Measurements from ENCODE around the gene VWC2. TPM values are rescaled to one million over a fixed set of nuclear protein-coding genes. Genes with fewer than 3 reads are reported as not detected.

Gene VWC2
- polyA plus RNA-seq, 1 experiment, result not detected

- ChIA-PET CTCF (no interaction called here), POLR2A (no interaction called here)
- Histone ChIP-seq H3K27me3 (ENCODE audit: control insufficient read depth, insufficient read depth, low read length) (no peaks in the 10 kb centered on the region), H3K27ac (ENCODE audit: low read depth, low read length) (no peak overlapping the region), H3K9me3 (ENCODE audit: control insufficient read depth, insufficient read depth, low read length) (peaks cover 26% of the 10 kb centered on the region), H3K4me3 (ENCODE audit: low read depth, low read length) (no peak overlapping the region)
- no peak for DNase-seq (ENCODE audit: low read depth, low spot score)
- TF ChIP-seq CTCF (IDR thresholded peaks at IDR 0.05; ENCODE audit: low read depth, low read length), result no peak
Measured at GRCh38 chr7:49885593-49886285, 112.3 kb downstream of the VWC2 start.

GRCh38 chr7:49892481-49892880, 119.0 kb downstream of the VWC2 start:
- DNase-seq (ENCODE audit: low read depth, low spot score), result no peak
- H3K4me3 ChIP-seq (ENCODE audit: low read depth, low read length), result no peak overlapping the region
- ChIA-PET POLR2A (no interaction called here), CTCF (no interaction called here)
- no peak for TF ChIP-seq CTCF (IDR thresholded peaks at IDR 0.05; ENCODE audit: low read depth, low read length)
- H3K27ac ChIP-seq (ENCODE audit: low read depth, low read length), result no peak overlapping the region
- no peaks in the 10 kb centered on the region for H3K27me3 ChIP-seq (ENCODE audit: control insufficient read depth, insufficient read depth, low read length)
- H3K9me3 ChIP-seq (ENCODE audit: control insufficient read depth, insufficient read depth, low read length), result peaks cover 19% of the 10 kb centered on the region

- TF ChIP-seq CTCF (IDR thresholded peaks at IDR 0.05; ENCODE audit: low read depth, low read length), result no peak
- H3K27me3 ChIP-seq (ENCODE audit: control insufficient read depth, insufficient read depth, low read length), result no peaks in the 10 kb centered on the region
- no peak for DNase-seq (ENCODE audit: low read depth, low spot score)
- POLR2A ChIA-PET, result no interaction called here
- H3K4me3 ChIP-seq (ENCODE audit: low read depth, low read length), result no peak overlapping the region
- CTCF ChIA-PET, result no interaction called here
- H3K27ac ChIP-seq (ENCODE audit: low read depth, low read length), result no peak overlapping the region
- H3K9me3 ChIP-seq (ENCODE audit: control insufficient read depth, insufficient read depth, low read length), result peaks cover 19% of the 10 kb centered on the region
Measured at GRCh38 chr7:49893131-49893530, 119.7 kb downstream of the VWC2 start.

- Histone ChIP-seq H3K4me3 (ENCODE audit: low read depth, low read length) (no peak overlapping the region), H3K9me3 (ENCODE audit: control insufficient read depth, insufficient read depth, low read length) (peaks cover 8% of the 10 kb centered on the region), H3K27ac (ENCODE audit: low read depth, low read length) (no peak overlapping the region), H3K27me3 (ENCODE audit: control insufficient read depth, insufficient read depth, low read length) (no peaks in the 10 kb centered on the region)
- ChIA-PET POLR2A (no interaction called here), CTCF (no interaction called here)
- TF ChIP-seq CTCF (IDR thresholded peaks at IDR 0.05; ENCODE audit: low read depth, low read length), result no peak
- no peak for DNase-seq (ENCODE audit: low read depth, low spot score)
Measured at GRCh38 chr7:49894543-49894942, 121.1 kb downstream of the VWC2 start.

GRCh38 chr7:49911909-49912308, 138.5 kb downstream of the VWC2 start:
- DNase-seq (ENCODE audit: low read depth, low spot score), result no peak
- TF ChIP-seq CTCF (IDR thresholded peaks at IDR 0.05; ENCODE audit: low read depth, low read length), result no peak
- no peak overlapping the region for H3K27ac ChIP-seq (ENCODE audit: low read depth, low read length)
- ChIA-PET POLR2A (no interaction called here), CTCF (no interaction called here)
- H3K27me3 ChIP-seq (ENCODE audit: control insufficient read depth, insufficient read depth, low read length), result no peaks in the 10 kb centered on the region
- H3K4me3 ChIP-seq (ENCODE audit: low read depth, low read length), result no peak overlapping the region
- H3K9me3 ChIP-seq (ENCODE audit: control insufficient read depth, insufficient read depth, low read length), result peaks cover 7% of the 10 kb centered on the region; the same call in 1 of the 2 replicates
